Cardiac fibroblast (primary cell): ENCODE data around the gene BCAR3.

Experiments
- DNase-seq, 2 donors: peaks; one replicate each; pipeline versions ENCODE4 v3.0.0 to v3.0.0-alpha.2; 2010; ENCODE audit warnings: low read depth in 2 of 2
- H3K4me3 ChIP-seq, 2 donors: replicated peaks in 1 of 2; 1 replicate in 1 of 2; 2 replicates in 1 of 2; pipeline ENCODE4 v1.5.1; 2011; ENCODE audit warnings: low read depth in 2 of 2, low read length in 2 of 2, mild to moderate bottlenecking in 2 of 2, moderate library complexity in 1 of 2
- TF ChIP-seq, protein P1 (sequence below): IDR thresholded peaks from one replicate; pipeline ENCODE4 v1.5.1; 2011; ENCODE audit warnings: low read depth, mild to moderate bottlenecking, low read length, inconsistent platforms

The BCAR3 gene

DNA sequence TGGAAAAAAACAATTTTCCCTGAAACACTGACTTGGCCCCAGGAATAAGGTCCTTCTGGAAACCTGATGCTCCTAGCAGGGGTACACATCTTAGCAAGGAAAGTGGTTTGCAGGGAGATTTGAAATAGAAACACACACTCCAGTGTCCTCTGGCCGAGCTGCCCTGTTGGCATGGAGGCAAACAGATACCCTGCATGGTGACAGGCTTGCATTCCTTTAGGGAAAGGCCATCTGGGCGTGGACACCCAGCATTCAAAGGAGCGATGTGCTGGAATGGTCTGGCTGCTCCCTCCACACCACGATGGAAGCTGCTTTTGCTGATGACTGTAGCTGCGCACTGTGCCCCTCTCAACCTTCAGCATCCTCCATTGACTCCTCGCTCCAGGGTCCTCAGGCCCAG lies 41.5 kb upstream of the BCAR3 start:
- peak in 1 of 2 donors; percentile 29 for DNase-seq
- TF ChIP-seq, protein P1, sequence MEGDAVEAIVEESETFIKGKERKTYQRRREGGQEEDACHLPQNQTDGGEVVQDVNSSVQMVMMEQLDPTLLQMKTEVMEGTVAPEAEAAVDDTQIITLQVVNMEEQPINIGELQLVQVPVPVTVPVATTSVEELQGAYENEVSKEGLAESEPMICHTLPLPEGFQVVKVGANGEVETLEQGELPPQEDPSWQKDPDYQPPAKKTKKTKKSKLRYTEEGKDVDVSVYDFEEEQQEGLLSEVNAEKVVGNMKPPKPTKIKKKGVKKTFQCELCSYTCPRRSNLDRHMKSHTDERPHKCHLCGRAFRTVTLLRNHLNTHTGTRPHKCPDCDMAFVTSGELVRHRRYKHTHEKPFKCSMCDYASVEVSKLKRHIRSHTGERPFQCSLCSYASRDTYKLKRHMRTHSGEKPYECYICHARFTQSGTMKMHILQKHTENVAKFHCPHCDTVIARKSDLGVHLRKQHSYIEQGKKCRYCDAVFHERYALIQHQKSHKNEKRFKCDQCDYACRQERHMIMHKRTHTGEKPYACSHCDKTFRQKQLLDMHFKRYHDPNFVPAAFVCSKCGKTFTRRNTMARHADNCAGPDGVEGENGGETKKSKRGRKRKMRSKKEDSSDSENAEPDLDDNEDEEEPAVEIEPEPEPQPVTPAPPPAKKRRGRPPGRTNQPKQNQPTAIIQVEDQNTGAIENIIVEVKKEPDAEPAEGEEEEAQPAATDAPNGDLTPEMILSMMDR = no peak
- no peak overlapping the region for H3K4me3 ChIP-seq

DNA sequence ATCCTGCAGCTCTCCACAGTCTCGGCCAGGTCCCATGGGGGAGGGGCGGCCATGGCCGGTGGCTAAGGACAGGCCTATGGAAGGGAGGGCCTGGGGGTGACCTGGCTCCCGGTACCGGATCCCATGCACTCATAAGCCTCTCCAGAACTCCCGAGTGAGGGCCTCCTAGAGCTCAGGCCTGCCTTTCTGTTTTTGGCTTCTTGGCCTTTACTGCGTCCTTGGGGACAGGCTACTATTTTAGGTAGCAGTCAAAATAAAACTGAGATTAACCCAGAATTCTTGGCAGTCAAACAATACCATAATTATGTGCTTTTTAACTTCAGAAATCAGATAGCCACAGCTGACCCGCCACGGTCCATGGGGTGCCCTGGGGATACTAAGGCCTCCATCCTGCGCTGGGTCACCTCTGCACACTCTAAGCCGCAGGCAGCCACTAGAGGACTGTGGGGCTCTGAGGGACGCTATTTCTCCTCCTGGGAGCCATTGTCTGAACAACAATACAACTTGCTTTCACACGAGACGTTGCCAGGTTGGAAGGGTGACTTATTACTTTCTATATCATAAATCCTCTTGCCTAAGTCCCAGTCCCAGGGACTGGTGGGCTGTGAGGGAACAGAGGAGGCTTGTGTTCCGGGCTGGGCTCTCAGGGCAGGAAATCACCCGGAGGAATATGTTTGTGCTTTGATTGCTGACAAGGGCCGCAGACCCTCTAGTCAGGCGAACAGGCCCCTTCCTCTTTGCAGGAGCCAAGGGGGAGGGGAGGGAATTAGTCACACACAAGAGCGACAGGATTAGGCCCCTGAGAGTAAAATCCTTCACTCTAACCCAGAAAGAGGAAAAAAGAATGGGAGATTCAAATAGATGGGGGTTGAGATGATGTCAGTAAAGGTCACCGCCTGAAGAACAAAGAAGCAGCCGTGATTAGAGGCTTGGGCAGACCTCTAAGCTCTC lies 40.7 kb upstream of the BCAR3 start:
- H3K4me3 ChIP-seq = no peak overlapping the region
- TF ChIP-seq, protein P1 = no peak
- peak; percentile 53 to 60 for DNase-seq

DNA sequence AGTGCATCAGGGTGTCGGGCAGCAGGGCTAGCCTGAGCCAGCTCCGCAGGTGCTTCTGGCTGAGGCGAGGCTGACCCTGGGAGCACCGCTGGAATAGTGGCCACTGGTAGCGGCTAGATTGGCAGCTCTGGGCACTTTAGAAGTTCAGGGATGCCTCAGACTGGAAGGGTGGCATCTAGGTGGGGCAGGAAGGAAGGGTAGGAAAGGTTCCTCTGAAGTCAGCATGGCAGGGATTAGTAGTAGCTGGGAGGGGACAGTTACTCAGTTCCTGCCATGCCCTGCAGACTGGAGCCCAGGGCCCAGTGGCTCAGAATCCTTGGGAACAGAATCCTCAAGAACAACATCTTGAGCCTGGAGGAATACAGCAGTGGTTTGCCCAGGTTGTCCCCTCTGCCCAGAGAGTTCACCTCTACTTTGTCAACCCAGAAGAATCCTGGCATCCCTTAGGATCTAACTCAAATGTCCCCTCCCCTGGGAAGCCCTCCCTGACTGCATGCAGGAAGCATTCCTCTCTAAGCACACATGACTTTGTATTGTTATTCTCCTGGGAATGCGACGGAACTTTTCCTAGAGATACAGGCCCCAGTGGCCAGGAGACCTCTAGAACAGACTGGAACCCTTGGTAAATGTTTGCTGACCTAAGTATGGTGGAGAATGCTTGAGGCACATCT lies 39.5 kb upstream of the BCAR3 start:
- no peak for DNase-seq
- H3K4me3 ChIP-seq = no peak overlapping the region
- TF ChIP-seq, protein P1 = no peak

DNA sequence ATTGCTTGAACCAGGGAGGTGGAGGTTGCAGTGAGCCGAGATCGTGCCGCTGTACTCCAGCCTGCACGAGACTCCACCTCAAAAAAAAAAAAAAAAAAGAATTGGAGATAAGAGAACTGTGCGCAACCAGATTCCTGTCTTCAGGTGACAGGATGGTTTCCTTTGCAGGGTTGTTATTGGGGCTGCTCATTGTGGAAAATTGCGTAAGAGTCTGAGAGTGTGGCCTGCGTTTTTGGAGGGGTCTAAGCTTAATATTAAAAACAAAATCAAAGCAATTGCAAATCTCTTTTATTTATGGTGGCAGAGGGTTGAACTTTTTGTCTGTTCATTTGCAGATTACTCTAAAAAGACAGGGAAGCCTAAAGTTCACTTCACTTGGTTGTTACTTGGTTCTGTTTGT lies 36.0 kb upstream of the BCAR3 start:
- H3K4me3 ChIP-seq = no peak overlapping the region
- TF ChIP-seq, protein P1 = no peak
- DNase-seq = no peak

DNA sequence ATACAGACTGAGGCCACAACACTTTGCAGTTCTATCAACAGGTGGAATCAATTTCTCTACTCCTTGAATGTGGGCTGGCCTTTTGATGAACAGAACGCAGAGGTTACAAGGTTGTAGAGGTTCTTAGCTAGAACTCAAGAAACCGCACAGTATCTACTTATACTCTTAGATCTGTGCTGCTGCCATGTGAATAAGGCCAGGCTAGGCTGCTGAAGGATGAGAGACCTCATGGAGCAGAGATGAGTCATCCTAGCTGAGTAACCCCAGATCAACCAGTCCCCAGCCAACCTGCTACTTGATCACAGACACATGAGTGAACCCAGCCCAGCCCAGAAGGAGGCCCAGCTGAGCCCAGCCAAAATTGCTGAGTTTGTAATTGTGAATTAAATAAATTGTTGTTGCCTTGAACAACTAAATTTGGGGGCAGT lies 35.3 kb upstream of the BCAR3 start:
- TF ChIP-seq, protein P1 = no peak

DNA sequence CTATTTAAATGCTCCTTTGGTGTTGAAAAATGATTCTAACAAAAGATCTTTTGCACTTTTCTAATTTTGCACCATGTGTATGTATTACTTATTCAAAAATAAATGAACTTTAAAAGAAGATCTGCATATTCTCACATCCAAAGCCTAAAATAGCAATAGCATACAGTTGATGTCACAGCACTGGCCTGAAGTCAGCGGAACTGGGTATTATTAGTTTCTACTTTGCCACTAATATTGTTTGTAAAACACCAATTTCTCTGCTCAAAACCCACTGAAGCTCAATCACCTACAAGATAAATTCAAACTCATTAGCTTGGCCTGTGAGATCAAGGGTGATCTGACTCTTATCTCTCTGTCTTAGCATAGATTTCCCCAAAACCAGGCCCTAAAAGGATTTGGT lies 34.5 kb upstream of the BCAR3 start:
- no peak for DNase-seq
- TF ChIP-seq, protein P1 = no peak
- H3K4me3 ChIP-seq = no peak overlapping the region

More for the DNA sequence above, 35.3 kb upstream of the BCAR3 start:
- DNase-seq = peak; percentile 17 to 66
- H3K4me3 ChIP-seq = no peak overlapping the region
